ENCODE measurements around the gene NUP214. TPM values are rescaled to one million over a fixed set of nuclear protein-coding genes. Genes with fewer than 3 reads are reported as not detected.

Gene NUP214
- total RNA-seq, 2 experiments from 2014 or later: 19.7 to 69.6 TPM

DNA sequence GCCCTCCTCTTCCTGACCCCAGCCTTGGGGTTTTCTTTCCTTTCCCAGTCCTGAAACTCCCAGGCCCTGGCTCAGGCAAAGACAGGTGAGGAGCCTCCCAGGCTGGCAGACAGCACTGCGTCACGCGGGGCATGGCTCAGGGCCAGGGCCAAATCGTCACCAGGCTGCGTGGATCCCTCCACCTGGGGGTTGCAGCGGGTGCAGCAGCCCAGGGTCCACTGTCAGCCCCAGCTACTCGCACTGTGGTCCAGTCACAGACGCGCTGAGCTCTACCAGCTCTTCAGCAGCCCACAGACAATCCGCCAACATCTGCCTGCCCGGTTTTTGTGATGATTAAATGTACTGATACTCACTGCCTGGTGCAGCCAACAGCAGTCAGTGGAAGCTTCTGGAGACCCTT lies 138.8 kb downstream of the NUP214 start:
- H3K4me1 ChIP-seq (ENCODE audit: insufficient read depth, low read length, poor library complexity, severe bottlenecking): peaks cover 79% of the 10 kb centered on the region
- intact Hi-C loops (cut with micrococcal nuclease; ENCODE audit: unreplicated experiment): no loop called here
- POLR2A ChIA-PET: interaction anchor here (1.1 to 1.8 kb wide), 3 partner anchors 8 to 11 kb away, joined by 4 to 6 read pairs (median 5); no protein-coding TSS in a partner anchor

DNA sequence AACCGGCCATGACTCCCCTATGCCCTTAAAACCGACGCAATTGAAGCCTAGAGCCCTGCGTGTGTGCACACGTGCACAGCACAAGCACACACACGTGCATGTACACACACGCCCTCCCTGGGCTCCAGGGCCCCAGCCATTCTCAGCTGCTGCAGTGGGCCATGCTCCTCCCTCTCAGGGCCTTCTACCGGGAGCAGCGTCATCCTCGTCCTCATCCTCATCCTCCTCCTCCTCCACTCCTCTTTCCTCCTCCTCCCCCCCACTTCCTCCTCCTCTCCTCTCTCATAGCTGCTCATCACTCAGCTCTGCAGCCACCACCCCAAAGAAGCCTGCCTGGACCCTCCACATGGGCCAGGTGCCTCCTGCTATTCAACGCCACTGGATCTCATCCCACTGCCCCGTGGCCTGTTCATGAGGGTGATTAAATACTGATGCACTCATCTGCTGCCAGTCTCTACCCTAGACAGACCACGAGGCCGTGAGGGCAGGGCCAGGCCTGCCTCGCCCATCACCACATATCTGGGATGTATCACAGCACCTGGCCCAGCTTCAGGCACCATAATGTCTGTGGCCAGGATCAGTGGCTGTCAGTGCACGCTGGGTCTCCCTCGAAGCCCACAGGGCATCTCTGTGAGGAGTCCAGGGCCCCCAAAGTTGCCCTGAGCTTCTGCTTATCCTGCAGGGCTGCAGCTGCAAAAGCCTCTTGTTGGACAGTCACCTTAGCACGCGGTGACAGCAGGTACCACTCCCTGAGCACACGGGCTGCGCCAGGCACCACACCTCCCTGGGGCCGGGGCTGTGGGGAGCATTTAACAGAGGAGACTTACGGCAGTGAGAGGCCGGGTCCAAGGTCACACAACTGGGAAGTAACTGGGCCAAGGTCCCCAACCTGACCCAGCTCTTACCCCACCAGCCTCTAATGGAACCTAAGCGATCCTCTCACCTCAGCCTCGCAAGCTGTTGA lies 141.2 kb downstream of the NUP214 start:
- intact Hi-C loops (cut with micrococcal nuclease; ENCODE audit: unreplicated experiment): no loop called here
- Histone ChIP-seq H3K36me3 (ENCODE audit: insufficient read depth, low read length) (peaks cover 44% of the 10 kb centered on the region), H3K4me3 (ENCODE audit: low read depth, low read length, poor library complexity, severe bottlenecking) (no peak overlapping the region), H3K79me2 (ENCODE audit: insufficient read depth, low read depth, low read length) (peaks cover 95% of the 10 kb centered on the region), H3K4me1 (ENCODE audit: insufficient read depth, low read length, poor library complexity, severe bottlenecking) (peaks cover 100% of the 10 kb centered on the region), H4K20me1 (ENCODE audit: insufficient read depth, low read length) (no peaks in the 10 kb centered on the region), H3K4me2 (ENCODE audit: low read length) (peak overlapping the region; percentile 35), H3K27ac (ENCODE audit: low read depth, low read length, poor library complexity, severe bottlenecking) (peak overlapping the region; percentile 98), H3K9me2 (ENCODE audit: insufficient read depth, low read length) (no peaks in the 10 kb centered on the region), H2AFZ (ENCODE audit: low read length) (no peak overlapping the region), H3K9me3 (ENCODE audit: low read length) (no peaks in the 10 kb centered on the region)
- BruUV-seq (replicated peaks): no TSS peak
- no peak for TF ChIP-seq EZH2phosphoT487 (IDR thresholded peaks at IDR 0.05; ENCODE audit: borderline replicate concordance, low read depth, low read length)
- TF ChIP-seq, protein P1, sequence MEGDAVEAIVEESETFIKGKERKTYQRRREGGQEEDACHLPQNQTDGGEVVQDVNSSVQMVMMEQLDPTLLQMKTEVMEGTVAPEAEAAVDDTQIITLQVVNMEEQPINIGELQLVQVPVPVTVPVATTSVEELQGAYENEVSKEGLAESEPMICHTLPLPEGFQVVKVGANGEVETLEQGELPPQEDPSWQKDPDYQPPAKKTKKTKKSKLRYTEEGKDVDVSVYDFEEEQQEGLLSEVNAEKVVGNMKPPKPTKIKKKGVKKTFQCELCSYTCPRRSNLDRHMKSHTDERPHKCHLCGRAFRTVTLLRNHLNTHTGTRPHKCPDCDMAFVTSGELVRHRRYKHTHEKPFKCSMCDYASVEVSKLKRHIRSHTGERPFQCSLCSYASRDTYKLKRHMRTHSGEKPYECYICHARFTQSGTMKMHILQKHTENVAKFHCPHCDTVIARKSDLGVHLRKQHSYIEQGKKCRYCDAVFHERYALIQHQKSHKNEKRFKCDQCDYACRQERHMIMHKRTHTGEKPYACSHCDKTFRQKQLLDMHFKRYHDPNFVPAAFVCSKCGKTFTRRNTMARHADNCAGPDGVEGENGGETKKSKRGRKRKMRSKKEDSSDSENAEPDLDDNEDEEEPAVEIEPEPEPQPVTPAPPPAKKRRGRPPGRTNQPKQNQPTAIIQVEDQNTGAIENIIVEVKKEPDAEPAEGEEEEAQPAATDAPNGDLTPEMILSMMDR (conservative IDR thresholded peaks at IDR 0.05; ENCODE audit: low read length): no peak
- DNase-seq (ENCODE audit: low spot score): no peak
- ChIA-PET POLR2A (interaction anchor here (1.5 to 1.9 kb wide), 2 partner anchors 9 to 11 kb away, joined by 6 to 11 read pairs; no protein-coding TSS in a partner anchor), CTCF (ENCODE audit: unreplicated experiment) (interaction anchor here (0.9 kb wide), 1 partner anchor 9 kb away, joined by 3 read pairs; no protein-coding TSS in a partner anchor)

More for the DNA sequence above, 138.8 kb downstream of the NUP214 start:
- CTCF ChIA-PET (ENCODE audit: unreplicated experiment): interaction anchor here (0.6 kb wide), 1 partner anchor 88 kb away, joined by 3 read pairs; no protein-coding TSS in a partner anchor
- H3K79me2 ChIP-seq (ENCODE audit: insufficient read depth, low read depth, low read length): peaks cover 75% of the 10 kb centered on the region
- peak overlapping the region; percentile 87 for H3K27ac ChIP-seq (ENCODE audit: low read depth, low read length, poor library complexity, severe bottlenecking)
- no TSS peak for BruUV-seq (replicated peaks)
- no peaks in the 10 kb centered on the region for H3K9me3 ChIP-seq (ENCODE audit: low read length)
- H3K4me3 ChIP-seq (ENCODE audit: low read depth, low read length, poor library complexity, severe bottlenecking): no peak overlapping the region
- TF ChIP-seq EZH2phosphoT487 (IDR thresholded peaks at IDR 0.05; ENCODE audit: borderline replicate concordance, low read depth, low read length): no peak
- TF ChIP-seq, protein P1 (conservative IDR thresholded peaks at IDR 0.05; ENCODE audit: low read length): no peak
- no peaks in the 10 kb centered on the region for H3K9me2 ChIP-seq (ENCODE audit: insufficient read depth, low read length)
- no peak overlapping the region for H2AFZ ChIP-seq (ENCODE audit: low read length)
- H4K20me1 ChIP-seq (ENCODE audit: insufficient read depth, low read length): no peaks in the 10 kb centered on the region
- H3K36me3 ChIP-seq (ENCODE audit: insufficient read depth, low read length): peaks cover 60% of the 10 kb centered on the region
- DNase-seq (ENCODE audit: low spot score): no peak
- peak overlapping the region; percentile 43 for H3K4me2 ChIP-seq (ENCODE audit: low read length)

Measured in OCI-LY7 (cell line).